Mesenchymal stem cell (in vitro differentiated cells and primary cell): Measurements from ENCODE around the gene TTC27. TPM values are rescaled to one million over a fixed set of nuclear protein-coding genes. Genes with fewer than 3 reads are reported as not detected.
A peak's percentile ranks its signal among the peaks of the same experiment; 100 is the strongest.

Experiments used
- DNase-seq: peaks from one replicate; pipeline ENCODE4 v3.0.0-alpha.2; 2013
- H2AFZ ChIP-seq: one replicate; pipeline ENCODE4 v1.6.1; 2013; ENCODE audit warnings: low read depth, mild to moderate bottlenecking, control low read depth, inconsistent platforms, low read length, moderate library complexity
- H2AK5ac ChIP-seq: 2 replicates; pipeline ENCODE4 v1.6.1; 2013; ENCODE audit warnings: low read length, moderate library complexity, mild to moderate bottlenecking, inconsistent platforms; ENCODE audit not compliant: severe bottlenecking
- H2BK120ac ChIP-seq: one replicate; pipeline ENCODE4 v1.6.1; 2013; ENCODE audit warnings: low read depth, mild to moderate bottlenecking, inconsistent platforms, low read length, moderate library complexity
- H2BK12ac ChIP-seq, 2 experiments: one replicate each; pipeline ENCODE4 v1.6.1; 2013; ENCODE audit warnings: inconsistent platforms in 2 of 2, low read length in 2 of 2, mild to moderate bottlenecking in 2 of 2, moderate library complexity in 2 of 2, control low read depth in 1 of 2
- H2BK15ac ChIP-seq: one replicate; pipeline ENCODE4 v1.6.1; 2013; ENCODE audit warnings: mild to moderate bottlenecking, low read depth, inconsistent platforms; ENCODE audit not compliant: poor library complexity, severe bottlenecking
- H2BK5ac ChIP-seq: 2 replicates; pipeline ENCODE4 v1.6.1; 2013; ENCODE audit warnings: low read depth, mild to moderate bottlenecking, low read length, control low read depth, inconsistent platforms; ENCODE audit not compliant: poor library complexity, severe bottlenecking
- H3K14ac ChIP-seq, 2 experiments: one replicate each; pipeline ENCODE4 v1.6.1; 2013; ENCODE audit warnings: inconsistent platforms in 2 of 2, low read length in 2 of 2, control low read depth in 1 of 2, mild to moderate bottlenecking in 1 of 2, moderate library complexity in 1 of 2
- H3K18ac ChIP-seq, 2 experiments: one replicate each; pipeline ENCODE4 v1.6.1; 2013; ENCODE audit warnings: inconsistent platforms in 2 of 2, low read length in 2 of 2, control low read depth in 1 of 2, low read depth in 1 of 2, mild to moderate bottlenecking in 1 of 2
- H3K23ac ChIP-seq, 2 experiments: one replicate each; pipeline ENCODE4 v1.6.1; 2013; ENCODE audit warnings: inconsistent platforms in 2 of 2, low read length in 2 of 2, mild to moderate bottlenecking in 2 of 2, moderate library complexity in 2 of 2, control low read depth in 1 of 2
- H3K27ac ChIP-seq: 2 replicates; pipeline ENCODE4 v1.5.1; 2013; ENCODE audit warnings: mild to moderate bottlenecking, moderate library complexity, low read length, control low read depth, inconsistent platforms; ENCODE audit not compliant: poor library complexity, severe bottlenecking
- H3K27me3 ChIP-seq, 2 experiments: 2 replicates each; pipeline versions ENCODE4 v1.6.1 to v1.7.0; 2013; ENCODE audit warnings: low read length in 2 of 2, mild to moderate bottlenecking in 2 of 2, moderate library complexity in 2 of 2, control low read depth in 1 of 2, inconsistent platforms in 1 of 2; ENCODE audit not compliant: control insufficient read depth in 1 of 2, insufficient read depth in 1 of 2
- H3K36me3 ChIP-seq, 2 experiments: 2 replicates each; pipeline versions ENCODE4 v1.6.1 to v1.7.0; 2013; ENCODE audit warnings: low read length in 2 of 2, control low read depth in 1 of 2, inconsistent platforms in 1 of 2, low read depth in 1 of 2, mild to moderate bottlenecking in 1 of 2; ENCODE audit not compliant: insufficient read depth in 2 of 2, control insufficient read depth in 1 of 2
- H3K4ac ChIP-seq, 2 experiments: one replicate each; pipeline ENCODE4 v1.6.1; 2013; ENCODE audit warnings: inconsistent platforms in 2 of 2, low read length in 2 of 2, mild to moderate bottlenecking in 2 of 2, moderate library complexity in 2 of 2, control low read depth in 1 of 2, low read depth in 1 of 2
- H3K4me1 ChIP-seq: 2 replicates; pipeline ENCODE4 v1.6.1; 2013; ENCODE audit warnings: low read depth, low read length, control low read depth; ENCODE audit not compliant: control insufficient read depth, insufficient read depth
- H3K4me2 ChIP-seq: 2 replicates; pipeline ENCODE4 v1.6.1; 2013; ENCODE audit warnings: low read length, mild to moderate bottlenecking, inconsistent platforms; ENCODE audit not compliant: poor library complexity, severe bottlenecking
- H3K4me3 ChIP-seq, 2 experiments: 2 replicates each; pipeline versions ENCODE4 v1.5.1 to v1.7.0; 2013; ENCODE audit warnings: low read length in 2 of 2, mild to moderate bottlenecking in 2 of 2, control low read depth in 1 of 2, low read depth in 1 of 2; ENCODE audit not compliant: insufficient read depth in 1 of 2
- H3K79me1 ChIP-seq: replicated peaks from 2 replicates; pipeline ENCODE4 v1.6.1; 2013; ENCODE audit warnings: mild to moderate bottlenecking, control low read depth, low read length, inconsistent platforms; ENCODE audit not compliant: poor library complexity, severe bottlenecking
- H3K9ac ChIP-seq: 2 replicates; pipeline ENCODE4 v1.7.0; 2013; ENCODE audit warnings: mild to moderate bottlenecking, low read length, moderate library complexity
- H3K9me3 ChIP-seq: 2 replicates; pipeline ENCODE4 v1.7.0; 2013; ENCODE audit warnings: mild to moderate bottlenecking, low read length; ENCODE audit not compliant: control insufficient read depth
- H4K8ac ChIP-seq: one replicate; pipeline ENCODE4 v1.6.1; 2013; ENCODE audit warnings: inconsistent platforms, mild to moderate bottlenecking, low read length, moderate library complexity
- H4K91ac ChIP-seq: one replicate; pipeline ENCODE4 v1.6.1; 2013; ENCODE audit warnings: mild to moderate bottlenecking, low read length, inconsistent platforms
- WGBS: methylation state at CpG from one replicate; pipeline ENCODE4 v1.1.7; 2013; ENCODE audit warnings: mixed read lengths; 5-methylcytosine and 5-hydroxymethylcytosine counted together
- polyA plus RNA-seq, 2 experiments: library from polyadenylated mRNA; stranded (reverse); fragments of 200-250 nt; gene quantifications; one replicate each; pipeline ENCODE4 v1.2.3, GENCODE V29; 2013

The TTC27 gene
- polyA plus RNA-seq (2013, experiment 1 of 2), result 8.3 TPM
- 11.0 TPM for polyA plus RNA-seq (2013, experiment 2 of 2)

- Histone ChIP-seq H3K36me3 (peaks cover 0 to 29% of the 10 kb centered on the region in 2 experiments), H3K23ac (no peak within 1 kb of the TSS), H3K18ac (peak within 1 kb of the TSS; percentile 70 to 80), H3K14ac (no peak within 1 kb of the TSS), H3K27ac (peak within 1 kb of the TSS; percentile 21), H4K91ac (peak within 1 kb of the TSS; percentile 41), H2BK5ac (no peak within 1 kb of the TSS), H3K4me1 (peaks cover 11% of the 10 kb centered on the region), H4K8ac (peak within 1 kb of the TSS; percentile 83), H3K79me1 (peaks cover 11% of the 10 kb centered on the region), H2AFZ (peak within 1 kb of the TSS; percentile 96), H2AK5ac (no peak within 1 kb of the TSS), H3K4me3 (peak within 1 kb of the TSS; percentile 89 to 97), H2BK12ac (no peak within 1 kb of the TSS), H2BK15ac (no peak within 1 kb of the TSS), H3K4me2 (peak within 1 kb of the TSS; percentile 76), H3K9ac (peak within 1 kb of the TSS; percentile 98), H3K27me3 (no peaks in the 10 kb centered on the region), H3K4ac (peak within 1 kb of the TSS; percentile 42 to 59), H3K9me3 (no peaks in the 10 kb centered on the region), H2BK120ac (no peak within 1 kb of the TSS)
- under 1% methylated on average over 28 of the region's 39 CpGs for WGBS
- peak; percentile 96 for DNase-seq
Observed at GRCh38 chr2:32627814-32628579, at the start of gene TTC27. Gene TTC27 (plus strand): TSS chr2:32628050. CDS start chr2:32628293, 243 bp downstream.

- no peak overlapping the region for H3K9ac ChIP-seq
- no peaks in the 10 kb centered on the region for H3K9me3 ChIP-seq
- 67% methylated on average over 2 of the region's 3 CpGs for WGBS
- H3K14ac ChIP-seq, result no peak overlapping the region
- H2BK120ac ChIP-seq, result no peak overlapping the region
- peak; percentile 59 for DNase-seq
- no peak overlapping the region for H2BK15ac ChIP-seq
- no peak overlapping the region for H4K91ac ChIP-seq
- H3K4me3 ChIP-seq, result no peak overlapping the region
- H2BK12ac ChIP-seq, result no peak overlapping the region
- peaks cover 14% of the 10 kb centered on the region for H3K79me1 ChIP-seq
- H2AK5ac ChIP-seq, result no peak overlapping the region
- H3K4me1 ChIP-seq, result no peaks in the 10 kb centered on the region
- no peak overlapping the region for H3K4me2 ChIP-seq
- H2BK5ac ChIP-seq, result no peak overlapping the region
- no peak overlapping the region for H3K23ac ChIP-seq
- H3K27me3 ChIP-seq, result no peaks in the 10 kb centered on the region
- no peak overlapping the region for H3K4ac ChIP-seq
- no peak overlapping the region for H3K27ac ChIP-seq
- no peak overlapping the region for H2AFZ ChIP-seq
- no peak overlapping the region for H4K8ac ChIP-seq
- no peak overlapping the region for H3K18ac ChIP-seq
- peaks cover 3 to 44% of the 10 kb centered on the region in 2 experiments for H3K36me3 ChIP-seq
Observed at GRCh38 chr2:32591669-32592463, 36.0 kb upstream of the TTC27 start.

GRCh38 chr2:32594573-32594972 is 33.3 kb upstream of the TTC27 start:
- Histone ChIP-seq H4K91ac (no peak overlapping the region), H3K9ac (no peak overlapping the region), H3K4ac (no peak overlapping the region), H2AK5ac (no peak overlapping the region), H3K79me1 (peaks cover 14% of the 10 kb centered on the region), H4K8ac (no peak overlapping the region), H2BK5ac (no peak overlapping the region), H3K36me3 (peaks cover 8 to 65% of the 10 kb centered on the region in 2 experiments), H3K14ac (no peak overlapping the region), H3K9me3 (no peaks in the 10 kb centered on the region), H3K27ac (no peak overlapping the region), H3K4me3 (no peak overlapping the region), H2BK120ac (no peak overlapping the region), H3K18ac (peak overlapping the region in 1 of 2 experiments; percentile 21), H2BK12ac (no peak overlapping the region), H3K4me1 (no peaks in the 10 kb centered on the region), H3K23ac (no peak overlapping the region), H2AFZ (no peak overlapping the region), H2BK15ac (no peak overlapping the region), H3K27me3 (no peaks in the 10 kb centered on the region), H3K4me2 (no peak overlapping the region)
- no peak for DNase-seq
- WGBS, result 98% methylated on average over 2 of the region's 3 CpGs

GRCh38 chr2:32611366-32611765 is 16.5 kb upstream of the TTC27 start:
- Histone ChIP-seq H3K4me2 (no peak overlapping the region), H3K14ac (no peak overlapping the region), H3K23ac (no peak overlapping the region), H3K9me3 (no peaks in the 10 kb centered on the region), H2BK12ac (no peak overlapping the region), H2BK5ac (peak overlapping the region; percentile 79), H3K27me3 (no peaks in the 10 kb centered on the region), H2BK15ac (no peak overlapping the region), H2AFZ (no peak overlapping the region), H3K79me1 (peaks cover 15% of the 10 kb centered on the region), H3K4me3 (no peak overlapping the region), H3K27ac (no peak overlapping the region), H3K36me3 (peaks cover 27 to 93% of the 10 kb centered on the region in 2 experiments), H3K9ac (no peak overlapping the region), H4K8ac (no peak overlapping the region), H3K18ac (no peak overlapping the region), H3K4ac (no peak overlapping the region), H2BK120ac (no peak overlapping the region), H3K4me1 (peaks cover 1% of the 10 kb centered on the region), H4K91ac (no peak overlapping the region), H2AK5ac (no peak overlapping the region)
- DNase-seq, result no peak
- WGBS, result 100% methylated on average over 2 of the region's 2 CpGs
